Panc1 (cell line): ENCODE results near the gene OGG1. TPM values are rescaled to one million over a fixed set of nuclear protein-coding genes. Genes with fewer than 3 reads are reported as not detected.

ENCODE experiments used
- ATAC-seq: fragments of 200-7000 bp; cut with Tn5 transposase; 2 replicates; pipeline ENCODE4 v1.9.1; 2020; ENCODE audit warnings: mild to moderate bottlenecking, moderate library complexity
- BruUV-seq: library from RNA; stranded (reverse); fragments of 400-500 nt; replicated peaks from 2 replicates; lab custom pipeline; 2021; lab: Mats Ljungman, UMichigan
- CTCF ChIA-PET: fragments of 300-600 bp; sonication (Branson Sonifier 250); formaldehyde crosslinking; loops from one replicate; lab custom pipeline; 2022; ENCODE audit warnings: antibody characterized with exemption; lab: Charles Lee
- POLR2A ChIA-PET: fragments of 300-600 bp; sonication (Branson Sonifier 250); formaldehyde crosslinking; loops from one replicate; lab custom pipeline; 2022; ENCODE audit warnings: antibody characterized with exemption; lab: Charles Lee
- DNase-seq: peaks from one replicate; pipeline ENCODE4 v3.0.0-alpha.2; 2010; ENCODE audit warnings: low read depth, low spot score
- H3K27ac ChIP-seq: 2 replicates; pipeline ENCODE4 v1.5.1; 2011; ENCODE audit warnings: mild to moderate bottlenecking, low read length, inconsistent platforms
- H3K27me3 ChIP-seq: fragments of 200-500 bp; sonication (Bioruptor generic); 2 replicates; pipeline ENCODE4 v1.6.0; 2014; ENCODE audit warnings: low read length, inconsistent platforms; ENCODE audit not compliant: control insufficient read depth, insufficient read depth
- H3K36me3 ChIP-seq: fragments of 200-500 bp; sonication (Bioruptor generic); 2 replicates; pipeline ENCODE4 v1.5.1; 2014; ENCODE audit warnings: inconsistent platforms, mild to moderate bottlenecking, low read length, moderate library complexity; ENCODE audit not compliant: control insufficient read depth, insufficient read depth
- H3K4me1 ChIP-seq: 2 replicates; pipeline ENCODE4 v1.5.1; 2011; ENCODE audit warnings: inconsistent platforms, mild to moderate bottlenecking, low read length, moderate library complexity; ENCODE audit not compliant: control insufficient read depth, insufficient read depth
- H3K4me3 ChIP-seq, 2 experiments: 2 replicates each; pipeline ENCODE4 v1.5.1; 2011 to 2012; ENCODE audit warnings: low read depth in 2 of 2, low read length in 2 of 2, mild to moderate bottlenecking in 2 of 2, inconsistent platforms in 1 of 2, moderate library complexity in 1 of 2
- H3K9me3 ChIP-seq: fragments of 200-500 bp; sonication (Bioruptor generic); 2 replicates; pipeline ENCODE4 v1.5.1; 2014; ENCODE audit warnings: low read depth, mild to moderate bottlenecking, inconsistent platforms, low read length, moderate library complexity; ENCODE audit not compliant: control insufficient read depth, insufficient read depth
- CTCF ChIP-seq: fragments of 450-650 bp; IDR thresholded peaks from 2 replicates; pipeline ENCODE4 v1.5.1; 2017; ENCODE audit warnings: mild to moderate bottlenecking
- POLR2AphosphoS5 ChIP-seq: IDR thresholded peaks from 2 replicates; pipeline ENCODE4 v1.6.1; 2012; ENCODE audit warnings: mild to moderate bottlenecking, low read depth, low read length, moderate library complexity
- SIN3A ChIP-seq: IDR thresholded peaks from 2 replicates; pipeline ENCODE4 v1.6.1; 2012; ENCODE audit warnings: low read depth, mild to moderate bottlenecking, low read length, moderate library complexity, borderline replicate concordance; ENCODE audit not compliant: insufficient read depth
- TCF7L2 ChIP-seq: IDR thresholded peaks from 2 replicates; pipeline ENCODE4 v1.6.1; 2011; ENCODE audit warnings: mild to moderate bottlenecking, low read depth, low read length, inconsistent platforms
- in situ Hi-C: cut with HindIII; loops from 2 replicates; pipeline ENCODE4 v1.10.0; 2016; ENCODE audit warnings: low sequenced_read_pairs, low pct_unique_long_range_greater_than_20kb
- intact Hi-C: fragments of 100-400 bp; cut with micrococcal nuclease; formaldehyde crosslinking; loops from one replicate; pipeline ENCODE4 v1.10.0; 2022; ENCODE audit not compliant: unreplicated experiment
- total RNA-seq: library from RNA; stranded (reverse); gene quantifications from one replicate; pipeline ENCODE4 v1.2.1, GENCODE V29; 2021; ENCODE audit not compliant: unreplicated experiment
- TF ChIP-seq, protein P1 (sequence below), 2 experiments: IDR thresholded peaks; 2 replicates each; pipeline ENCODE4 v1.6.1; 2011 to 2012; ENCODE audit warnings: low read depth in 2 of 2, control low read depth in 1 of 2, low read length in 1 of 2, mild to moderate bottlenecking in 1 of 2, moderate library complexity in 1 of 2; ENCODE audit not compliant: insufficient read depth in 1 of 2

The OGG1 gene
- total RNA-seq, 1 experiment from 2014 or later = 32.5 TPM

DNA sequence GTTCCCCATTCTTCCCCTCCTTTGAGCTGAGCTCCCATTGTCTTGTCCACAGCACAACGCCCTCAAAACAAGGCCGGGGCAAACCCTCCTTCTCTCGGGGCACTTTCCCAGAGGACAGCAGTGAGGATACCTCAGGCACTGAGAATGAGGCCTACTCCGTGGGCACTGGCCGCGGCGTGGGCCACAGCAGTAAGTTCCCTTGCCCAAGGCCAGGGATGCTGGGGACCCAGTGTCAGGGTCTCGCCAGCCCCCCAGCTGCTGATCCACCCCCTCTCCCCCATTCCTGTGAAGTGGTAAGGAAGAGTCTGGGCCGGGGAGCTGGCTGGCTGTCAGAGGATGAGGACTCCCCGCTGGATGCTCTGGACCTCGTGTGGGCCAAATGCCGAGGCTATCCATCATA, 4.2 kb upstream of the OGG1 start:
- ATAC-seq (no peak), DNase-seq (no peak)
- no peaks in the 10 kb centered on the region for H3K9me3 ChIP-seq
- CTCF ChIA-PET = no interaction called here
- no peak overlapping the region for H3K4me3 ChIP-seq
- POLR2A ChIA-PET = no interaction called here
- H3K36me3 ChIP-seq = peaks cover 7% of the 10 kb centered on the region
- in situ Hi-C loops (no loop called here), intact Hi-C loops (no loop called here)
- H3K27me3 ChIP-seq = no peaks in the 10 kb centered on the region
- TF ChIP-seq TCF7L2 (no peak), CTCF (no peak), SIN3A (no peak), POLR2AphosphoS5 (no peak)
- TF ChIP-seq, protein P1, sequence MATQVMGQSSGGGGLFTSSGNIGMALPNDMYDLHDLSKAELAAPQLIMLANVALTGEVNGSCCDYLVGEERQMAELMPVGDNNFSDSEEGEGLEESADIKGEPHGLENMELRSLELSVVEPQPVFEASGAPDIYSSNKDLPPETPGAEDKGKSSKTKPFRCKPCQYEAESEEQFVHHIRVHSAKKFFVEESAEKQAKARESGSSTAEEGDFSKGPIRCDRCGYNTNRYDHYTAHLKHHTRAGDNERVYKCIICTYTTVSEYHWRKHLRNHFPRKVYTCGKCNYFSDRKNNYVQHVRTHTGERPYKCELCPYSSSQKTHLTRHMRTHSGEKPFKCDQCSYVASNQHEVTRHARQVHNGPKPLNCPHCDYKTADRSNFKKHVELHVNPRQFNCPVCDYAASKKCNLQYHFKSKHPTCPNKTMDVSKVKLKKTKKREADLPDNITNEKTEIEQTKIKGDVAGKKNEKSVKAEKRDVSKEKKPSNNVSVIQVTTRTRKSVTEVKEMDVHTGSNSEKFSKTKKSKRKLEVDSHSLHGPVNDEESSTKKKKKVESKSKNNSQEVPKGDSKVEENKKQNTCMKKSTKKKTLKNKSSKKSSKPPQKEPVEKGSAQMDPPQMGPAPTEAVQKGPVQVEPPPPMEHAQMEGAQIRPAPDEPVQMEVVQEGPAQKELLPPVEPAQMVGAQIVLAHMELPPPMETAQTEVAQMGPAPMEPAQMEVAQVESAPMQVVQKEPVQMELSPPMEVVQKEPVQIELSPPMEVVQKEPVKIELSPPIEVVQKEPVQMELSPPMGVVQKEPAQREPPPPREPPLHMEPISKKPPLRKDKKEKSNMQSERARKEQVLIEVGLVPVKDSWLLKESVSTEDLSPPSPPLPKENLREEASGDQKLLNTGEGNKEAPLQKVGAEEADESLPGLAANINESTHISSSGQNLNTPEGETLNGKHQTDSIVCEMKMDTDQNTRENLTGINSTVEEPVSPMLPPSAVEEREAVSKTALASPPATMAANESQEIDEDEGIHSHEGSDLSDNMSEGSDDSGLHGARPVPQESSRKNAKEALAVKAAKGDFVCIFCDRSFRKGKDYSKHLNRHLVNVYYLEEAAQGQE (IDR thresholded peaks at IDR 0.05; ENCODE audit: insufficient read depth in 1 of 2, low read depth in 2 of 2, low read length in 1 of 2) = no peak
- no TSS peak for BruUV-seq
- H3K27ac ChIP-seq = no peak overlapping the region
- no peaks in the 10 kb centered on the region for H3K4me1 ChIP-seq

GRCh38 chr3:9746330-9746729, 3.4 kb upstream of the OGG1 start:
- Histone ChIP-seq H3K27me3 (no peaks in the 10 kb centered on the region), H3K36me3 (peaks cover 4% of the 10 kb centered on the region), H3K4me1 (peaks cover 7% of the 10 kb centered on the region; the same call in 1 of the 2 replicates), H3K27ac (no peak overlapping the region), H3K4me3 (no peak overlapping the region), H3K9me3 (no peaks in the 10 kb centered on the region)
- intact Hi-C loops (no loop called here), in situ Hi-C loops (no loop called here)
- BruUV-seq = no TSS peak
- no peak for TF ChIP-seq SIN3A
- no peak for TF ChIP-seq CTCF
- no peak for TF ChIP-seq POLR2AphosphoS5
- CTCF ChIA-PET = no interaction called here
- POLR2A ChIA-PET = no interaction called here
- ATAC-seq = no peak
- DNase-seq = no peak
